ENCODE data around the gene XXYLT1.

Gene XXYLT1

DNA sequence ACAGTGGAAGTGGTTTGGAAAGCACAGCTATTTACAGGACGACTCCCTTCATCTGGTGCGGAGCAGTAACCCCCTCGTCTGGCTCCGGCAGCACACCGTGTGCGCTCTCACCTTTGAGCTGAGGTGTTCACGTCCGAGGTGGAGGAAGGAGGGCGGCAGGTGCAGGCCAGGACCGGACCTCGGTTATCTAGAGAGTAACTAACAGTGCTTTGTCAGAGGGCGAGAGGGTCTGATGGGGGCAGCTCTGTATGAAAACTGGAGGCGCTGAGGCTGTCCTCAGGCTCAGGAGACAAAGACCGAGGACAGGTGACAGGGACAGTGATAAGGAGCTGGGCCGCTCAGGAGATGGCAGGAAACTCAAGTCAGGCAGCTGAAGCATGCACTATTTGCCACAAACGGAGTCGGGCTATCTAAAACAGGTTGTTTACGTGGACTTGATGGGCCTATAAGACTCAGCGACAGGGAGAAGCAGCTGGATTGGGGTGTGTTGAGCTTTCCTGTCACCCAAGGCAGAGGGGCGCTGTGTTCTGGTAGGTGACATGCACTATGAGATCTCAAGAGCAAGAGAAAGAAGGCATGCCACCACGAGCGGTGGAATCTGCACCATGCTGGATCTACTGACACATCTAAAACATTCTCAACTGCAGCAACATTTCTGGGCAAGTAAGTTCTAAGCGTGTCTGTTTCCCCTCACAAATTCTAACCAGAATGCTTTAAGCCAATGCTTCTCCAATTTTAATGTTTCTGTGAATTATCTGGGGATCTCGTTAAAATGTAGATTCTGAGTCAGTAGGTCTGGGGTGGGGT, 155.2 kb downstream of the XXYLT1 start:
- peak overlapping the region in 3 of 11 experiments; percentile 2 to 46 (median 9); a peak in 2 of 22 replicates for H3K9ac ChIP-seq
- peaks cover 0 to 41% (median 4%) of the 10 kb centered on the region in 11 experiments; a peak in 7 of 22 replicates for H4K20me1 ChIP-seq
- H3K4me2 ChIP-seq = peak overlapping the region in 8 of 11 experiments; percentile 29 to 68 (median 56); a peak in 14 of 22 replicates
- TF ChIP-seq Cebpa-rat (IDR thresholded peaks at IDR 0.05) = no peak
- H3K4me3 ChIP-seq = no peak overlapping the region
- H3K4me1 ChIP-seq = peaks cover 6 to 65% (median 50%) of the 10 kb centered on the region in 10 experiments
- peak overlapping the region in 1 of 11 experiments; percentile 21; a peak in 1 of 22 replicates for H3K27ac ChIP-seq
- no peaks in the 10 kb centered on the region for H3K9me3 ChIP-seq (replicated peaks in 1 of 11)
- no peaks in the 10 kb centered on the region for H3K36me3 ChIP-seq
- no peaks in the 10 kb centered on the region for H3K27me3 ChIP-seq

DNA sequence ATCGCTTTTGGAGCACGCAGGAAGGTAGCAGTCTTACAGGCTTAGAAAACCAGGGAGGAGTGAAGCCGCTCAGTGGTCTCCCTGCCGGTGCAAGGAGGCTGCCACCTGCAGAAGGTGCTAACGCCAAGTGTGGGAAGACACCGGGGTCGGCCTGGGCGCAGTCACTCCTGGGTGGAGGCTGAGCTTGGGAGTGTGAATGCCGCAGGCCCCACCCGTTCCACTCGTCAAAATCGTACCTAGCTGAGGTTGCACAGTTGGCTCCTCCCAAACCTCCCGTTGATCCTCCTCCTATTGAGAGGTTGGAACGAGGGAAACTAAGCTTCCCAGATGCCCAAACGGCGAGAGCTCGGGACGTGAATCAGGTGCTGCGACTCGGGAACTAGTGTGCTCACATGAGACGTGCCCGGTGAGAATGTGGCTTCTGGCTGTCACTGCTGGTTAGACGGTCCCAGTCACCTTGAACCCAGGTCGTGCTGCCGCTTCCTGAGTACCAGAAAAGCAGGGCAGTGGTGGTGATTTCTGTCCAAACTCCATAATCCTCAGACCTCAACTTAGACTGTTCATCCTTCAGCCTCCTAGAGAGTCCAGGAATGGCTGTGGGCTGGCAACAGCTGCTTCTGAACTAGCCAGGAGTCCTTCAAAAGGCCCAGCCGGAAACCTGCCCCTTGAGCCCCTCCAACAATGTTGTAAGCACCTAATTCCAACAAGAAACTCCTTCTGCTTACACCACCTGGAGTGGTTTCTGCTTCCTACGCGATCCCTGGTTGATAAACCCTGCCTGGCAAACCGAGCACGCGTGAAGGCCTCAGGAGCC, 156.0 kb downstream of the XXYLT1 start:
- H3K4me1 ChIP-seq = peaks cover 8 to 60% (median 51%) of the 10 kb centered on the region in 10 experiments
- H3K4me2 ChIP-seq = peak overlapping the region in 8 of 11 experiments; percentile 29 to 68 (median 56); a peak in 14 of 22 replicates
- no peak overlapping the region for H3K4me3 ChIP-seq
- no peaks in the 10 kb centered on the region for H3K9me3 ChIP-seq (replicated peaks in 1 of 11)
- H3K9ac ChIP-seq = peak overlapping the region in 2 of 11 experiments; percentile 2 to 46; a peak in 2 of 22 replicates
- peak overlapping the region in 1 of 11 experiments; percentile 21; a peak in 1 of 22 replicates for H3K27ac ChIP-seq
- no peaks in the 10 kb centered on the region for H3K27me3 ChIP-seq
- H3K36me3 ChIP-seq = no peaks in the 10 kb centered on the region
- TF ChIP-seq Cebpa-rat (IDR thresholded peaks at IDR 0.05) = no peak
- peaks cover 0 to 41% (median 4%) of the 10 kb centered on the region in 11 experiments; a peak in 7 of 22 replicates for H4K20me1 ChIP-seq

DNA sequence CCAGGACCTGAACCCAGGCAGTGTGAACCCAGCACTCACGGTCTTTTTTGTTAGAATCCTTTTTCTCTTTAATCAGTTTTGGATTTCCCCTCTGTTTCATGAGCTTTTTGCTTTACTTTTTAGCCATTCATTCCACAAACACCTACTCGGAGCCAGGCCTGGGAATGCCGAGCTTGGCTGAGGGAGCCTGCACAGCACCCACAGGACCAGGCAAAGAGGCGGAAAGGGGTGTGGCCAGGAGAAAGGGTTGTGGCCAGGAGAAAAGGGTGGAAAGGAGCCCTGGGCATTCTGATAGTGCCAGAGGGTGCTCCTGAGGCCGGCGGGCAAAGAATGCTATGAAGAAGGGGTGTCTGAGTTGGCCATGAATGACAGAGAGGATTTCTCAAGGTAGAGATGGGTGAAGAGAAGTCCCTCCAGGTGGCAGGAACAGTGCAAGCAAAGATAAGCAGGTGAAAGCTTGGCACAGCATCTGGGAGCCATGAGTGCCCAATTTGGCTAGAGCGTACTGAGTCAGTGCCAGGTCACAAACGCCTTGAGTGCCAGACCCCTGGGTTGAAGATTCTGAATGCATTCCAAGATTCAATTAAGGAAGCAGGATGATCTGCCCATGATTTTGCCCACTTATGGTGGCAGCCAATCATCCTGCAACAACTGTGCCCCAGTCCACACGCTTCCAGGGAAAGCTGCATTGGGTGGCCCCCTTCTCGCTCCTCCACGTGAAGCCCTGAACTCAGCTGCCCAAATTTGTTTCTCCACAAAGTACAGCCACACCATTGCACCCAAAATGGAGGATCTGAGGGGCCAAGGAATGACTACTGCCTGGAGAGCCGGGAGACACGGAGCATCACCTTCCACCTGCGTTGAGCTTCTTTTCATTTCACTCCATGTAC, 157.2 kb downstream of the XXYLT1 start:
- Histone ChIP-seq H3K36me3 (no peaks in the 10 kb centered on the region), H3K27ac (no peak overlapping the region), H3K4me2 (peak overlapping the region in 2 of 11 experiments; percentile 61 to 68; a peak in 1 of 22 replicates), H4K20me1 (peaks cover 0 to 40% (median 4%) of the 10 kb centered on the region in 11 experiments; a peak in 7 of 22 replicates), H3K9ac (0 out of 22 replicates have a peak overlapping the region, but pooled peaks of 1 of the 11 experiments have one; percentile 2), H3K27me3 (no peaks in the 10 kb centered on the region), H3K4me3 (no peak overlapping the region), H3K9me3 (replicated peaks in 1 of 11) (no peaks in the 10 kb centered on the region), H3K4me1 (peaks cover 8 to 50% (median 44%) of the 10 kb centered on the region in 10 experiments)
- no peak for TF ChIP-seq Cebpa-rat (IDR thresholded peaks at IDR 0.05)

DNA sequence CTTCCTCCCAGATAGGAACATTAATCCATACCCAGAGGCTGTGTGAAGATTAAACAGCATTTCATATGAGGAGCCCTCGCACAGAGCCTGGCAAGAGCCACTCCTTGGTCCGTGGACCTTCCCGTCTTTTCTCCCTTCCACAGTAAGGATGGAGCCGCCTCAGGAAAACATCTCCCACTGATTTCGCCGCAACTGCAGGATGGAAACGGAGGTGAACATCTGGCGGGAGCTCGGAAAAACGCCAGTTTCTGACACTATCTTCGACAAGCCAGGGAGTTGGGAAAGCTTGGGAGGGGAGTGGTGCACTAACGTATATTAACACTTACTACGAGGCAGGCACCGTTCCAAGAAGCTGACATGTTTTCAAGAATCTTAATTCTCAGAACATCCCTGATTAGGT, 157.9 kb downstream of the XXYLT1 start:
- Histone ChIP-seq H3K36me3 (no peaks in the 10 kb centered on the region), H3K4me2 (no peak overlapping the region), H3K27ac (no peak overlapping the region), H3K4me1 (peaks cover 8 to 47% (median 39%) of the 10 kb centered on the region in 10 experiments), H4K20me1 (peaks cover 0 to 33% (median under 1%) of the 10 kb centered on the region in 11 experiments; a peak in 5 of 22 replicates), H3K27me3 (no peaks in the 10 kb centered on the region), H3K9me3 (replicated peaks in 1 of 11) (no peaks in the 10 kb centered on the region), H3K4me3 (no peak overlapping the region), H3K9ac (no peak overlapping the region)
- TF ChIP-seq Cebpa-rat (IDR thresholded peaks at IDR 0.05) = no peak

DNA sequence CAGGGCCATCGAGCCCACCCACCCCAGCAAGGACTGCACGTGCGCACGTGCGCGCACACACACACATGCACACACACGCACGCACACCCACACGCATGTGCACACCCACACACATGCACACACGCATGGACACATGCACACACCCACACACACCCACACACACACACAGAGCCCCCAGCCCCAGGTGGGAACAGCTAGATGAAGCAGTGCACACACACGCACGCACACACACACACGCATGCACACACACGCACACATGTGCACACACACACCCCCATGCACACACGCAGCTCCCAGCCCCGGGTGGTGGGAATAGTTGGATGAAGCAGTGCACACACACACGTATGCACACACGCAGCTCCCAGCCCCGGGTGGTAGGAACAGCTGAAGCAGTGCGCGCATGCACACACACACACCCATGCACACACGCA, 158.6 kb downstream of the XXYLT1 start:
- Histone ChIP-seq H3K4me1 (peaks cover 8 to 46% (median 37%) of the 10 kb centered on the region in 10 experiments), H3K36me3 (no peaks in the 10 kb centered on the region), H4K20me1 (peaks cover 0 to 26% (median 0%) of the 10 kb centered on the region in 11 experiments; a peak in 3 of 22 replicates), H3K4me2 (no peak overlapping the region), H3K27ac (no peak overlapping the region), H3K27me3 (no peaks in the 10 kb centered on the region), H3K4me3 (no peak overlapping the region), H3K9me3 (replicated peaks in 1 of 11) (no peaks in the 10 kb centered on the region), H3K9ac (no peak overlapping the region)
- TF ChIP-seq Cebpa-rat (IDR thresholded peaks at IDR 0.05) = no peak

DNA sequence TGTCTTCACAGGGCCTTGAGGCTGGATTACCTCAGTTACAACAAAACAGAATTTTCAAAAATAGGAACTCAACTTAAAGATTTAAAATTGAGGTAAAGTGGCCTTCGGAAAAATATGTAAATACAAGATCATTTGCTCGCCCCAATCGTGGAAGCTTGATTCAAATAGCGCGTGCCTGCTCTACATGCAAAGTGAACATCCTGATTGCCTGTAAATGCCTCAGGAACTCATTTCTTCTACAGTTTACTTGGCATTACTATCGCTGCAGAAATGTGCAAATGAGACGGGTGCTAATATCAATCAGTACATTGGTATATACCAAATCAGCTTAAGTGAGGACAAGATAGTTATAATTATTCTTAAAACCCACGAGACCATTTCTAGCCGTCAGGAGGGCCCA, 159.2 kb downstream of the XXYLT1 start:
- no peak overlapping the region for H3K9ac ChIP-seq
- peaks cover 10 to 46% (median 36%) of the 10 kb centered on the region in 10 experiments for H3K4me1 ChIP-seq
- H3K4me2 ChIP-seq = no peak overlapping the region
- H3K4me3 ChIP-seq = no peak overlapping the region
- H3K9me3 ChIP-seq (replicated peaks in 1 of 11) = no peaks in the 10 kb centered on the region
- TF ChIP-seq Cebpa-rat (IDR thresholded peaks at IDR 0.05) = no peak
- peaks cover 0 to 24% (median 0%) of the 10 kb centered on the region in 11 experiments; a peak in 3 of 22 replicates for H4K20me1 ChIP-seq
- H3K36me3 ChIP-seq = no peaks in the 10 kb centered on the region
- H3K27ac ChIP-seq = no peak overlapping the region
- H3K27me3 ChIP-seq = no peaks in the 10 kb centered on the region

DNA sequence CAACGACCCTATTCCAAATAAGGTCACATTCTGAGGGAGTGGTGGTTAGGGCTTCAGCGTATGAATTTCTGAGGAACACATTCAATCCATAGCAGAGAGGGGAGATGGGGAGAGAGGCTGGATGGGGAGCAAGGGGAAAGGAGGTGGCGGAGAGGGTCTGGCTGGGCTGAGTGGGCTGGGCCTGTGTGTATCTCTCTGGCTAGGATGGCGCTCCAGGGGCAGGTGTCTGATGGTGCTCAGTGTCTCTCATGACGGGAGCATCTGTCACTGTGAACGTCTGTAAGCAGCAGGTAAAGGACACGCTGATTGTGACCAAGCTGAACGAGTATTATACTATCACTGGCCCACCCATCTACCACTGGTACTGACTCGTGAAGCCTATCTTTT, 159.6 kb downstream of the XXYLT1 start:
- H3K36me3 ChIP-seq = no peaks in the 10 kb centered on the region
- no peak overlapping the region for H3K27ac ChIP-seq
- no peak for TF ChIP-seq Cebpa-rat (IDR thresholded peaks at IDR 0.05)
- H4K20me1 ChIP-seq = peaks cover 0 to 19% (median 0%) of the 10 kb centered on the region in 11 experiments; a peak in 3 of 22 replicates
- no peak overlapping the region for H3K9ac ChIP-seq
- H3K9me3 ChIP-seq (replicated peaks in 1 of 11) = no peaks in the 10 kb centered on the region
- H3K4me1 ChIP-seq = peaks cover 14 to 46% (median 35%) of the 10 kb centered on the region in 10 experiments
- peak overlapping the region in 4 of 11 experiments; percentile 14 to 47 (median 31); a peak in 4 of 22 replicates for H3K4me2 ChIP-seq
- no peak overlapping the region for H3K4me3 ChIP-seq
- H3K27me3 ChIP-seq = no peaks in the 10 kb centered on the region

Data from BLaER1 treated with 17β-estradiol and CSF1 and Interleukin-3, amounts not matched to agents 10 nM and 100 nM (cell line).